DOHH2 (cell line): Measurements from ENCODE around the gene LSM5.

Experiments
- H3F3A ChIP-seq: fragments of 200-600 bp; sonication (generic), shearing (Covaris generic); 2 replicates; pipeline ENCODE4 v1.6.0; 2016; ENCODE audit warnings: antibody characterized with exemption, mild to moderate bottlenecking; ENCODE audit not compliant: control insufficient read depth, insufficient read depth
- H3K27ac ChIP-seq: fragments of 200-600 bp; sonication (generic); 2 replicates; pipeline ENCODE4 v1.5.1; 2014; ENCODE audit warnings: low read depth, mild to moderate bottlenecking, low read length, moderate library complexity
- H3K27me3 ChIP-seq: fragments of 200-600 bp; sonication (generic); 2 replicates; pipeline ENCODE4 v1.6.1; 2014; ENCODE audit warnings: mild to moderate bottlenecking, low read length, mixed read lengths; ENCODE audit not compliant: control insufficient read depth
- H3K36me3 ChIP-seq: fragments of 200-600 bp; sonication (generic); 2 replicates; pipeline ENCODE4 v1.6.1; 2014; ENCODE audit warnings: mild to moderate bottlenecking, low read length, moderate library complexity, mixed read lengths; ENCODE audit not compliant: control insufficient read depth
- H3K4me1 ChIP-seq: fragments of 200-600 bp; sonication (generic); 2 replicates; pipeline ENCODE4 v1.6.1; 2014; ENCODE audit warnings: mild to moderate bottlenecking, low read length, mixed read lengths; ENCODE audit not compliant: control insufficient read depth
- H3K4me2 ChIP-seq: fragments of 200-600 bp; sonication (generic); 2 replicates; pipeline ENCODE4 v1.6.0; 2014; ENCODE audit warnings: mild to moderate bottlenecking, low read length, moderate library complexity
- H3K4me3 ChIP-seq: fragments of 200-600 bp; sonication (generic); 2 replicates; pipeline ENCODE4 v1.5.1; 2014; ENCODE audit warnings: mild to moderate bottlenecking, low read length, mixed read lengths
- H3K79me2 ChIP-seq: fragments of 200-600 bp; sonication (generic); 2 replicates; pipeline ENCODE4 v1.6.1; 2014; ENCODE audit warnings: mild to moderate bottlenecking, low read length, mixed read lengths; ENCODE audit not compliant: control insufficient read depth
- H3K9me2 ChIP-seq: fragments of 200-600 bp; sonication (generic); replicated peaks from 2 replicates; pipeline ENCODE4 v1.6.1; 2014; ENCODE audit warnings: mild to moderate bottlenecking, low read length, mixed read lengths; ENCODE audit not compliant: control insufficient read depth
- H3K9me3 ChIP-seq: fragments of 200-600 bp; sonication (generic); 2 replicates; pipeline ENCODE4 v1.6.1; 2014; ENCODE audit warnings: antibody characterized with exemption, low read length, mixed read lengths; ENCODE audit not compliant: control insufficient read depth, insufficient read depth
- H4K20me1 ChIP-seq: fragments of 200-600 bp; sonication (generic); 2 replicates; pipeline ENCODE4 v1.6.0; 2014; ENCODE audit warnings: low read depth, mild to moderate bottlenecking, antibody characterized with exemption, low read length, moderate library complexity; ENCODE audit not compliant: control insufficient read depth, insufficient read depth
- CTCF ChIP-seq: fragments of 200-600 bp; sonication (generic); IDR thresholded peaks from one replicate; pipeline ENCODE4 v1.5.1; 2014; ENCODE audit warnings: antibody characterized with exemption, mild to moderate bottlenecking, low read depth, low read length; ENCODE audit not compliant: poor library complexity, severe bottlenecking
- EZH2phosphoT487 ChIP-seq: fragments of 200-600 bp; sonication (generic); IDR thresholded peaks from 2 replicates; pipeline ENCODE4 v1.6.1; 2017; ENCODE audit warnings: borderline replicate concordance, mild to moderate bottlenecking, antibody characterized with exemption, low read length, moderate library complexity, mixed read lengths

Gene LSM5

GRCh38 chr7:32458025-32458424, 32.2 kb downstream of the LSM5 start:
- Histone ChIP-seq H3F3A (no peaks in the 10 kb centered on the region), H3K4me1 (no peaks in the 10 kb centered on the region), H4K20me1 (no peaks in the 10 kb centered on the region), H3K36me3 (no peaks in the 10 kb centered on the region), H3K4me3 (no peak overlapping the region), H3K4me2 (no peak overlapping the region), H3K79me2 (no peaks in the 10 kb centered on the region), H3K9me2 (no peaks in the 10 kb centered on the region), H3K9me3 (0 out of 2 replicates have a peak, but pooled peaks cover 7% of the 10 kb centered on the region), H3K27me3 (no peaks in the 10 kb centered on the region), H3K27ac (no peak overlapping the region)
- TF ChIP-seq CTCF, result no peak
- no peak for TF ChIP-seq EZH2phosphoT487

- Histone ChIP-seq H3K27me3 (no peaks in the 10 kb centered on the region), H3K36me3 (no peaks in the 10 kb centered on the region), H3F3A (no peaks in the 10 kb centered on the region), H4K20me1 (no peaks in the 10 kb centered on the region), H3K79me2 (no peaks in the 10 kb centered on the region), H3K4me3 (no peak overlapping the region), H3K9me3 (0 out of 2 replicates have a peak, but pooled peaks cover 7% of the 10 kb centered on the region), H3K4me2 (no peak overlapping the region), H3K27ac (no peak overlapping the region), H3K9me2 (no peaks in the 10 kb centered on the region), H3K4me1 (no peaks in the 10 kb centered on the region)
- no peak for TF ChIP-seq EZH2phosphoT487
- no peak for TF ChIP-seq CTCF
Observed at GRCh38 chr7:32453341-32454011, 36.7 kb downstream of the LSM5 start.

- Histone ChIP-seq H3K4me2 (no peak overlapping the region), H3F3A (no peaks in the 10 kb centered on the region), H3K36me3 (no peaks in the 10 kb centered on the region), H3K4me3 (no peak overlapping the region), H3K27me3 (no peaks in the 10 kb centered on the region), H4K20me1 (no peaks in the 10 kb centered on the region), H3K27ac (no peak overlapping the region), H3K4me1 (no peaks in the 10 kb centered on the region), H3K9me3 (no peaks in the 10 kb centered on the region), H3K79me2 (no peaks in the 10 kb centered on the region), H3K9me2 (no peaks in the 10 kb centered on the region)
- TF ChIP-seq EZH2phosphoT487, result no peak
- TF ChIP-seq CTCF, result no peak
Observed at GRCh38 chr7:32447218-32447617, 43.0 kb downstream of the LSM5 start.
